ENCODE data around the gene SETBP1. TPM values are rescaled to one million over a fixed set of nuclear protein-coding genes. Genes with fewer than 3 reads are reported as not detected.

The SETBP1 gene
- total and polyA plus RNA-seq, 9 of the 15 experiments (the other 6 are each of a cell fraction or from before 2014, with no cell fraction given): under 0.01 to 0.13 (median 0.04) TPM

- ChIA-PET CTCF (ENCODE audit: low intra/inter-chr PET ratio) (no interaction called here), POLR2A (no interaction called here)
- no peak overlapping the region for H3K4me2 ChIP-seq (ENCODE audit: insufficient read depth, low read length)
- FAIRE-seq (no peak), ATAC-seq (no peak), DNase-seq (ENCODE audit: extremely low read depth in 1 of 4, low spot score in 3 of 4) (no peak)
- H3K9ac ChIP-seq (ENCODE audit: insufficient read depth in 1 of 2, low read depth in 2 of 2, low read length in 2 of 2): no peak overlapping the region
- H3K4me3 ChIP-seq: no peak overlapping the region
- no peaks in the 10 kb centered on the region for H3K9me3 ChIP-seq (replicated peaks; ENCODE audit: control insufficient read depth, insufficient read depth, low read depth, low read length)
- no peaks in the 10 kb centered on the region for H4K20me1 ChIP-seq (replicated peaks; ENCODE audit: control insufficient read depth, insufficient read depth, low read length)
- intact Hi-C loops (cut with micrococcal nuclease) (no loop called here), in situ Hi-C loops (cut with MboI) (no loop called here)
- no peaks in the 10 kb centered on the region for H3K27me3 ChIP-seq (ENCODE audit: control insufficient read depth in 2 of 2, insufficient read depth in 2 of 2, low read length in 2 of 2)
- no TSS peak for BruUV-seq (replicated peaks)
- no peak overlapping the region for H2AFZ ChIP-seq (ENCODE audit: low read depth, low read length)
- no peaks in the 10 kb centered on the region for H3K36me3 ChIP-seq (ENCODE audit: control insufficient read depth, insufficient read depth, low read length)
- no peak overlapping the region for H3K27ac ChIP-seq (ENCODE audit: extremely low read depth, low read depth, low read length)
- no peaks in the 10 kb centered on the region for H3K79me2 ChIP-seq (ENCODE audit: control insufficient read depth, insufficient read depth, low read length)
- H3K9me1 ChIP-seq (ENCODE audit: control insufficient read depth, insufficient read depth, low read length): no peaks in the 10 kb centered on the region
- WGBS (ENCODE audit: insufficient coverage, low coverage, missing lambda C conversion rate): 3% methylated on average over 2 of the region's 2 CpGs
- no peaks in the 10 kb centered on the region for H3K4me1 ChIP-seq (replicated peaks in 1 of 2; ENCODE audit: control insufficient read depth in 2 of 2, insufficient read depth in 2 of 2, low read length in 2 of 2)
- TF ChIP-seq NR3C1 (CRISPR knock-in tag; IDR thresholded peaks at IDR 0.05) (no peak), CTBP1 (IDR thresholded peaks at IDR 0.05; ENCODE audit: borderline replicate concordance) (no peak), ETS1 (conservative IDR thresholded peaks at IDR 0.05; ENCODE audit: control insufficient read depth, low read depth, low read length) (no peak), SNRNP70 (optimal IDR thresholded peaks at IDR 0.05; ENCODE audit: low read depth, low read length) (no peak), THRAP3 (IDR thresholded peaks at IDR 0.05; ENCODE audit: borderline replicate concordance) (no peak), JUND (IDR thresholded peaks at IDR 0.05; ENCODE audit: borderline replicate concordance, low read depth, low read length) (no peak), JUND (tag; IDR thresholded peaks at IDR 0.05; ENCODE audit: borderline replicate concordance, low read depth, low read length) (no peak), ZFPM2 (CRISPR knock-in tag; IDR thresholded peaks at IDR 0.05) (no peak), SIX5 (IDR thresholded peaks at IDR 0.05; ENCODE audit: borderline replicate concordance in 1 of 2, insufficient read depth in 1 of 2, low read depth in 1 of 2, low read length in 2 of 2) (no peak), GABPA (tag; conservative IDR thresholded peaks at IDR 0.05; ENCODE audit: low read depth) (no peak), THAP12 (CRISPR knock-in tag; IDR thresholded peaks at IDR 0.05) (no peak), ZBTB9 (CRISPR knock-in tag; IDR thresholded peaks at IDR 0.05) (no peak), PCBP2 (IDR thresholded peaks at IDR 0.05; ENCODE audit: low read depth, low read length, poor library complexity, severe bottlenecking) (no peak), ZNF212 (CRISPR knock-in tag; IDR thresholded peaks at IDR 0.05) (no peak)
- TF ChIP-seq, protein P1, sequence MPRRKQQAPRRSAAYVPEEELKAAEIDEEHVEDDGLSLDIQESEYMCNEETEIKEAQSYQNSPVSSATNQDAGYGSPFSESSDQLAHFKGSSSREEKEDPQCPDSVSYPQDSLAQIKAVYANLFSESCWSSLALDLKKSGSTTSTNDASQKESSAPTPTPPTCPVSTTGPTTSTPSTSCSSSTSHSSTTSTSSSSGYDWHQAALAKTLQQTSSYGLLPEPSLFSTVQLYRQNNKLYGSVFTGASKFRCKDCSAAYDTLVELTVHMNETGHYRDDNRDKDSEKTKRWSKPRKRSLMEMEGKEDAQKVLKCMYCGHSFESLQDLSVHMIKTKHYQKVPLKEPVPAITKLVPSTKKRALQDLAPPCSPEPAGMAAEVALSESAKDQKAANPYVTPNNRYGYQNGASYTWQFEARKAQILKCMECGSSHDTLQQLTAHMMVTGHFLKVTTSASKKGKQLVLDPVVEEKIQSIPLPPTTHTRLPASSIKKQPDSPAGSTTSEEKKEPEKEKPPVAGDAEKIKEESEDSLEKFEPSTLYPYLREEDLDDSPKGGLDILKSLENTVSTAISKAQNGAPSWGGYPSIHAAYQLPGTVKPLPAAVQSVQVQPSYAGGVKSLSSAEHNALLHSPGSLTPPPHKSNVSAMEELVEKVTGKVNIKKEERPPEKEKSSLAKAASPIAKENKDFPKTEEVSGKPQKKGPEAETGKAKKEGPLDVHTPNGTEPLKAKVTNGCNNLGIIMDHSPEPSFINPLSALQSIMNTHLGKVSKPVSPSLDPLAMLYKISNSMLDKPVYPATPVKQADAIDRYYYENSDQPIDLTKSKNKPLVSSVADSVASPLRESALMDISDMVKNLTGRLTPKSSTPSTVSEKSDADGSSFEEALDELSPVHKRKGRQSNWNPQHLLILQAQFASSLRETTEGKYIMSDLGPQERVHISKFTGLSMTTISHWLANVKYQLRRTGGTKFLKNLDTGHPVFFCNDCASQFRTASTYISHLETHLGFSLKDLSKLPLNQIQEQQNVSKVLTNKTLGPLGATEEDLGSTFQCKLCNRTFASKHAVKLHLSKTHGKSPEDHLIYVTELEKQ (CRISPR knock-in tag; IDR thresholded peaks at IDR 0.05): no peak
These were observed 428.6 kb downstream of the SETBP1 start for GRCh38 chr18:45109271-45109670.
